GM06990 (cell line): ENCODE data around the gene DDX10.
A peak's percentile ranks its signal among the peaks of the same experiment; 100 is the strongest.

Experiments used
- DNase-seq: peaks from one replicate; pipeline ENCODE4 v3.0.0-alpha.2; 2011; ENCODE audit not compliant: insufficient read length; ENCODE audit errors: extremely low read depth
- H3K27me3 ChIP-seq: replicated peaks from 2 replicates; pipeline ENCODE4 v1.6.0; 2011; ENCODE audit warnings: low read length; ENCODE audit not compliant: control insufficient read depth, insufficient read depth
- H3K36me3 ChIP-seq: 2 replicates; pipeline ENCODE4 v1.5.1; 2011; ENCODE audit warnings: low read length; ENCODE audit not compliant: control insufficient read depth, insufficient read depth
- H3K4me3 ChIP-seq: replicated peaks from 2 replicates; pipeline ENCODE4 v1.5.1; 2011; ENCODE audit warnings: low read depth, mild to moderate bottlenecking, control low read depth, low read length
- CTCF ChIP-seq: IDR thresholded peaks from 2 replicates; pipeline ENCODE4 v1.5.1; 2011; ENCODE audit warnings: low read length, control low read depth, mild to moderate bottlenecking, inconsistent platforms; ENCODE audit not compliant: insufficient read depth, poor library complexity, severe bottlenecking

The DDX10 gene

GRCh38 chr11:108847298-108847990 is 182.6 kb downstream of the DDX10 start:
- DNase-seq = no peak
- no peak for TF ChIP-seq CTCF
- Histone ChIP-seq H3K27me3 (no peaks in the 10 kb centered on the region), H3K36me3 (peaks cover 2% of the 10 kb centered on the region; the same call in 1 of the 2 replicates), H3K4me3 (no peak overlapping the region)

GRCh38 chr11:108851781-108852180 is 186.9 kb downstream of the DDX10 start:
- no peak overlapping the region for H3K4me3 ChIP-seq
- no peaks in the 10 kb centered on the region for H3K27me3 ChIP-seq
- peaks cover under 1% of the 10 kb centered on the region; the same call in 1 of the 2 replicates for H3K36me3 ChIP-seq
- DNase-seq = no peak
- TF ChIP-seq CTCF = no peak

- DNase-seq = no peak
Measured at GRCh38 chr11:108852701-108853100, 187.8 kb downstream of the DDX10 start.

GRCh38 chr11:108853151-108853550 is 188.3 kb downstream of the DDX10 start:
- Histone ChIP-seq H3K36me3 (no peaks in the 10 kb centered on the region), H3K4me3 (no peak overlapping the region), H3K27me3 (no peaks in the 10 kb centered on the region)
- DNase-seq = no peak
- TF ChIP-seq CTCF = no peak

More at GRCh38 chr11:108852701-108853100, 187.8 kb downstream of the DDX10 start:
- no peaks in the 10 kb centered on the region for H3K36me3 ChIP-seq
- no peak for TF ChIP-seq CTCF
- no peaks in the 10 kb centered on the region for H3K27me3 ChIP-seq
- H3K4me3 ChIP-seq = no peak overlapping the region

- DNase-seq = peak; percentile 9
- H3K4me3 ChIP-seq = peak overlapping the region; percentile 51
- no peaks in the 10 kb centered on the region for H3K27me3 ChIP-seq
- no peaks in the 10 kb centered on the region for H3K36me3 ChIP-seq
- no peak for TF ChIP-seq CTCF
Measured at GRCh38 chr11:108853864-108854263, 189.0 kb downstream of the DDX10 start.
